B cell (primary cell): Measurements from ENCODE around the gene CACNA2D1.

ENCODE experiments used
- CTCF ChIP-seq: fragments of 200-600 bp; IDR thresholded peaks from one replicate; pipeline ENCODE4 v1.8.0; 2022; ENCODE audit warnings: antibody characterized with exemption, mild to moderate bottlenecking
- EZH2 ChIP-seq: IDR thresholded peaks from 2 replicates; pipeline ENCODE4 v1.6.1; 2012; ENCODE audit warnings: borderline replicate concordance, low read depth, mild to moderate bottlenecking, moderate library complexity, low read length; ENCODE audit not compliant: insufficient read depth, poor library complexity, severe bottlenecking

- TF ChIP-seq CTCF (no peak), EZH2 (no peak)
These were observed 375.8 kb downstream of the CACNA2D1 start for GRCh38 chr7:82067628-82068264.
